Measurements from ENCODE around the gene IDH2.
A peak's percentile ranks its signal among the peaks of the same experiment; 100 is the strongest.
"Not testable (repeated sequence)": the region's sequence is repeated elsewhere in the genome, so short reads cannot be mapped to it uniquely, and the experiment has no call there.

The IDH2 gene

GRCh38 chr15:90101969-90102890 lies at the start of gene IDH2:
Gene IDH2, minus strand, starts transcription at chr15:90102468. Its CDS starts 78 bp downstream, at chr15:90102390.
- DNase-seq: peak in 13 of 14 donors; percentile 61 to 92 (median 77)

GRCh38 chr15:90150551-90150950 lies 48.3 kb upstream of the IDH2 start:
- DNase-seq: not testable (repeated sequence)

GRCh38 chr15:90149609-90150340 lies 47.5 kb upstream of the IDH2 start:
- DNase-seq: no peak

GRCh38 chr15:90146198-90146761 lies 44.0 kb upstream of the IDH2 start:
- not testable (repeated sequence) for DNase-seq

GRCh38 chr15:90145761-90146160 lies 43.5 kb upstream of the IDH2 start:
- no peak for DNase-seq

- DNase-seq: no peak
These were observed 43.0 kb upstream of the IDH2 start for GRCh38 chr15:90145259-90145658.

- peak in 5 of 14 donors; percentile 4 to 27 (median 24) for DNase-seq
These were observed 40.9 kb upstream of the IDH2 start for GRCh38 chr15:90143166-90143655.

- DNase-seq: no peak
These were observed 40.2 kb upstream of the IDH2 start for GRCh38 chr15:90142216-90143165.

- DNase-seq: no peak
These were observed 39.4 kb upstream of the IDH2 start for GRCh38 chr15:90141646-90142045.

- not testable (repeated sequence) for DNase-seq
These were observed 37.3 kb upstream of the IDH2 start for GRCh38 chr15:90139549-90139948.

- no peak for DNase-seq
These were observed 36.0 kb upstream of the IDH2 start for GRCh38 chr15:90138071-90138833.

- DNase-seq: no peak
These were observed 30.2 kb upstream of the IDH2 start for GRCh38 chr15:90132437-90132836.

GRCh38 chr15:90131848-90132247 lies 29.6 kb upstream of the IDH2 start:
- no peak for DNase-seq

- no peak for DNase-seq
These were observed 28.0 kb upstream of the IDH2 start for GRCh38 chr15:90130291-90130690.

- no peak for DNase-seq
These were observed 24.5 kb upstream of the IDH2 start for GRCh38 chr15:90126596-90127435.

GRCh38 chr15:90126022-90126421 lies 23.8 kb upstream of the IDH2 start:
- DNase-seq: no peak

GRCh38 chr15:90124507-90124906 lies 22.2 kb upstream of the IDH2 start:
- no peak for DNase-seq

GRCh38 chr15:90121086-90121485 lies 18.8 kb upstream of the IDH2 start:
- DNase-seq: no peak

- no peak for DNase-seq
These were observed 17.1 kb upstream of the IDH2 start for GRCh38 chr15:90119367-90119766.

GRCh38 chr15:90115783-90116182 lies 13.5 kb upstream of the IDH2 start:
- DNase-seq: no peak

Measured in C1 segment of cervical spinal cord (tissue), 14 donors.